T follicular helper cell (primary cell): ENCODE measurements around the gene MT1F.
"Not testable (repeated sequence)": the region's sequence is repeated elsewhere in the genome, so short reads cannot be mapped to it uniquely, and the experiment has no call there.

Source experiments
- DNase-seq: peaks from one replicate; pipeline ENCODE4 v3.0.0-alpha.2; 2020; ENCODE audit warnings: low read depth

Gene MT1F

GRCh38 chr16:56672761-56673536 is 15.2 kb downstream of the MT1F start:
- no peak for DNase-seq

DNA sequence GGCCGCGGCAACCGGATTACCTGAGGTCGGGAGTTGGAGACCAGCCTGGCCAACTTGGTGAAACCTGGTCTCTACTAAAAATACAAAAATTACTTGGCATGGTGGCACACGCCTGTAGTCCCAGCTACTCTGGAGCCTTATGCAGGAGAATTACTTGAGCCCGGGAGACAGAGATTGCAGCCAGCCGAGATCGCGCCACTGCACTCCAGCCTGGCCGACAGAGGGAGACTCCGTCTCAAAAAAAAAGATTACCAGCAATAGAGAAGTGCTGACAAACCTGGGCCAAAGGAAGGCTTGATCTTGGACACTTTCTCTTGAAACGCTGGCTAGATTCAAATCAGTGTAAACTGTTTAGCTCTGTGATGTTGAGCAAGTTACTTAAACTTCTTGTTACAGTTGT is 16.2 kb downstream of the MT1F start:
- no peak for DNase-seq

- DNase-seq = not testable (repeated sequence)
Measured at GRCh38 chr16:56674570-56674969, 16.8 kb downstream of the MT1F start.

- peak; percentile 17 for DNase-seq
Measured at GRCh38 chr16:56675685-56676210, 18.0 kb downstream of the MT1F start.

DNA sequence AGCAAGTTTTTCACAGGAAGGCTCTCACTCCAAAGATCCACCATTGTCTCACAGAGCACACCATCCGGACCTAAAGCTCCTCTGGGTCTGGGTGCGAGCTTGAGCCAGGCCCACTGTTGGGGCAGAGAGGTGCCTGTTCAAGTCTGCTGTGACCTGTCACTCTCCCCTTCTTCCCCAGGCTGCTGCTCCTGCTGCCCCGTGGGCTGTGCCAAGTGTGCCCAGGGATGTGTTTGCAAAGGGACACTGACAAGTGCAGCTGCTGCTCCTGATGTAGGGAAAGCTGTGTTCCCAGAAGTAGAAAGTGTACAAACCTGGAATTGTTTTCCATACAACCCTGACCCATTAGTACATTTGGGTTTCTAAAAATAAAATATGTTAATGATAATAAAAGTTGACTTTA is 19.7 kb downstream of the MT1F start:
- DNase-seq = no peak

GRCh38 chr16:56679078-56679730 is 21.4 kb downstream of the MT1F start:
- no peak for DNase-seq

- no peak for DNase-seq
Measured at GRCh38 chr16:56679818-56680217, 22.1 kb downstream of the MT1F start.

DNA sequence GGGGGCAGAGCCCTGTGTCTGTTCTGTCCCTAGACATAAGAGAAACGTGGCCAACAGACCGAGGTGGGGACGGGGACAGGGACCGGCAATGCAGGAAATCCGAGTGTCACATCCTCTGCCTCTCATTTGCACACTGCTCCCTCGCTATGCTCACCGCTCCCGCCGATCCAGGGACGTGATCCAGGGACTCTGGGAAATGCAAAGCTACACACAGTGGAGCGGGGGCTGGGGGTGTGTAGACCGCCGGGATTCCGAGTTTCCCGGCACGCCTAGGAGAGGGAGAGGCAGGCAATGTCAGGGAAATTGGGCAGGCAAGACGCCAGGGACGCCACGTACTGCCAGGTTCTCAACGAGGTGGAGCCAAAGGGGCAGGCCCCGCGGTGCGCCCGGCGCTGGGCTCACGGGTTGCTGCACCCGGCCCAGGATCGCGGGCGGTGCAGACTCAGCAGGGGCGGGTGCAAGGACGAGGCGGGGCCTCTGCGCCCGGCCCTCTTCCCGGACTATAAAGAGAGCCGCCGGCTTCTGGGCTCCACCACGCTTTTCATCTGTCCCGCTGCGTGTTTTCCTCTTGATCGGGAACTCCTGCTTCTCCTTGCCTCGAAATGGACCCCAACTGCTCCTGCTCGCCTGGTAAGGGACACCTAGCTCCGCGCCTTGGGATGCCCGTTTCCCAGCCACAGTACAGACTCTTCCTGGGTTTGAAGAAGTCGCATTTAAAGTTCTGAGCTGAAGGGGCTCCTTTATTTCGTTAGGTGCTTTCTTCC is 24.4 kb downstream of the MT1F start, which contains the start of gene MT1X:
Gene MT1X (plus strand): TSS at position 532 of the 764 bp plus-strand sequence. CDS start 71 bp downstream, at position 603.
- peak; percentile 86 for DNase-seq

- no peak for DNase-seq
Measured at GRCh38 chr16:56682703-56683397, 25.1 kb downstream of the MT1F start.

GRCh38 chr16:56683424-56684172 is 25.8 kb downstream of the MT1F start:
- no peak for DNase-seq

- no peak for DNase-seq
Measured at GRCh38 chr16:56684256-56684925, 26.6 kb downstream of the MT1F start.

DNA sequence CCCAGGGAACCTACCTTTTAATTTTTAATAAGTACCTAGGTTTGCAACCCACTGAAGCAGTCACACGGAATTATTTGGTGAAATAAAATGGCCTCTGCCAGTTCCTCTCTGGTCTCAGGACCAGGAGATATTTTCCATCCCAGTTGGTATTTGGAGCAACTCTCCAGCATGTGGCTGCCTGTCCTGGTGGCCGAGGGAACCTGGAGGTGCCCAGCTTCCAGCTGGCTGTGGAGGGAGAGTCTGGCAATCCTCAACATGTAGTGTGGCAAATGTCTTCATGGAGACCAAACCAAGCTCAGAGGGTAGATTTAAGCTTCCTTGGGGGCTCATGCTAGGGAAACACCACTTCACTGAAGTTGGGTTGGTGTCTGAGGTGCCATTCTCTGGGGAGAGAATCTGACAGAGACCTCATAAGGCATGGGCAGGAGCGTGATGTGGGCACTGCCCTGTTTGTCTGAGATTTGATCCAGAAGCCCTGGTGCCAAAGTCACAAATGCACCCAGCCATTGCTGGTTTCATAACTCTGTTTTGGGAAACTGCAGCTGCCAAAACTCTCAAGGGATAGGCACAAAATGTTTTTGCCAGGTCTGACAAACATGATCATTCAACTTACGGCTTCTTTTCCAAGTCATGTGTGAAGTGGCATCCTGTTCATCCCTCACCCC is 27.3 kb downstream of the MT1F start:
- DNase-seq = no peak

DNA sequence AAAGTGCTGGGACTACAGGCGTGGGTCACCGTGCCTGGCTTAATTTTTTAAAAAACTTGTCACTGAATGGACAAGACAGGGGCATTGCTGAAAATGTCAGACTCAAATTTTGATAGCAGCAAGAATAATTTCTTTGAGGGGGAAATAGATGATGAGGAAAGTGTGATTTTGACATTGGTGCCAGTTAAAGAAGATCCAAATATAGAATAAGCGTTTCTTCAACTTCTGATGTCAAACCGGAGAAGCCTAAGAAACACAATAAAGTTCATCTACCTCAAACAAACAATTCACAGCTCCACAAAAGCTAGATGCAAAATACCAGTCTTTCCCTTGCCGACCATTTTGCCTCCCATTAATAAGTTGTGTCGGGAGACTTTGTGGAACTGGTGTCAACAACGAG is 29.0 kb downstream of the MT1F start:
- no peak for DNase-seq

DNA sequence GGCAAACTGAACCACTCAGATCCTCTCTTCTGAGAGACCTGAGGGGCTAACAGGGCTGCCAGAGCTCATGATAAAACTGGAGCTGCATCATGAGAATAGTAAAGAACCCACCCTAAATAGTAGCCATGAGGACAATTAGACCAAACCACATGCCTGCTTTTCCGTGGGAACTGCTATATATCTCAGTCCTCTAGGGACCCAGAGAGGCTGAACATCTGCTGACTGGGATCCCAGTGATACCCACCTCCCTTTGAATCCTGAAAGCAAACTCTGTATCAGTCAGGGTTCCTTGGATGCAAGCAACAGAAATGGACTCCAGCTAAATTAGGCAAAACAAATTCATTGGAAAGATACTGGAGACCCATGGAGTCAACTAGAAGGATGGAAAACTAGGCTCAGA is 31.0 kb downstream of the MT1F start:
- DNase-seq = no peak

DNA sequence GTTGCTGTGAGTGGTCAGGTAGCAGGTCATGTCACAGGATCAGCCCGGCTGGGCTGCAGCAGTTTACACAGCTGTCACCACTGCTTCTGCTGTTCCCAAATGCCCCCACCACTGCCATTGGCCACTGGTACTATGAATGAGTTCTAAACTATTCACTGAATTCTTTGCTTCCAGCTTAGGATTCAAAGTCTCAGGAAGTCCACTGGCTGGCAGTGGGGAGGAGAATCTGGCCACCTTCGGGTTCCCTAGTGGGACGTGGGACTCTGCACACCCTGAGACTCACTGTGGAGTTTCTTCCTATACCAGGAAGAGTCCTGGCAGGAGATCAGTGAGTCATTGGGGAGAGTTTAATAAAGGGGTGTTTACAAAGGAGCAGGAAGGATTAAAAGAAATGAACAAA is 31.4 kb downstream of the MT1F start:
- DNase-seq = no peak

- DNase-seq = no peak
Measured at GRCh38 chr16:56690420-56691122, 32.8 kb downstream of the MT1F start.

DNA sequence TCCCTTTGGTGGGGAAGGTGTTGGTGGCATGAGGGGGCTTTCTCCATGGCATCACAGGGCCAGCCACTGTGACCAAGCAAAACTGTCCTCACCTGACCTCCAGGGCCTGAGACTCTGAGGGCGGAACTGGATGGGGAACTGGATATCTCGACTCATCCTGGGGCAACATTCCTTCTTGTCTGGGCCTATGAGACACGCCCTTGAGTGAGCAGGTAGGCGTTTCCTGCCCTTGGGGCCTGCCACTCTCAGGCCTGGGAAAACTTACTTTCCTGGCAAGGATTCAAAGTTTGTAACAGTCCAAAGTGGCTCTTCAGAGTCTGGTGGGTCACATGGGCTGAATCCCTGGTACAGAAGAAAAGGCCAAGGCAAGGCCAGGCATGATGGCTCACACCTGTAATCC is 34.1 kb downstream of the MT1F start:
- DNase-seq = no peak

- no peak for DNase-seq
Measured at GRCh38 chr16:56695246-56695645, 37.5 kb downstream of the MT1F start.

GRCh38 chr16:56697456-56698155 is 39.8 kb downstream of the MT1F start:
- DNase-seq = no peak
